GM19455 (cell line): ENCODE data around the gene PCOLCE2.

Experiments used
- ATAC-seq: cut with Tn5 transposase; IDR thresholded peaks from one replicate; pipeline ENCODE4 v1.9.1; 2021; ENCODE audit not compliant: unreplicated experiment

Gene PCOLCE2

GRCh38 chr3:142817897-142818296 is 71.0 kb downstream of the PCOLCE2 start:
- no peak for ATAC-seq

- ATAC-seq = no peak
Observed at GRCh38 chr3:142817356-142817755, 71.5 kb downstream of the PCOLCE2 start.

- ATAC-seq = no peak
Observed at GRCh38 chr3:142815803-142816202, 73.1 kb downstream of the PCOLCE2 start.

GRCh38 chr3:142809259-142809658 is 79.6 kb downstream of the PCOLCE2 start:
- ATAC-seq = no peak

DNA sequence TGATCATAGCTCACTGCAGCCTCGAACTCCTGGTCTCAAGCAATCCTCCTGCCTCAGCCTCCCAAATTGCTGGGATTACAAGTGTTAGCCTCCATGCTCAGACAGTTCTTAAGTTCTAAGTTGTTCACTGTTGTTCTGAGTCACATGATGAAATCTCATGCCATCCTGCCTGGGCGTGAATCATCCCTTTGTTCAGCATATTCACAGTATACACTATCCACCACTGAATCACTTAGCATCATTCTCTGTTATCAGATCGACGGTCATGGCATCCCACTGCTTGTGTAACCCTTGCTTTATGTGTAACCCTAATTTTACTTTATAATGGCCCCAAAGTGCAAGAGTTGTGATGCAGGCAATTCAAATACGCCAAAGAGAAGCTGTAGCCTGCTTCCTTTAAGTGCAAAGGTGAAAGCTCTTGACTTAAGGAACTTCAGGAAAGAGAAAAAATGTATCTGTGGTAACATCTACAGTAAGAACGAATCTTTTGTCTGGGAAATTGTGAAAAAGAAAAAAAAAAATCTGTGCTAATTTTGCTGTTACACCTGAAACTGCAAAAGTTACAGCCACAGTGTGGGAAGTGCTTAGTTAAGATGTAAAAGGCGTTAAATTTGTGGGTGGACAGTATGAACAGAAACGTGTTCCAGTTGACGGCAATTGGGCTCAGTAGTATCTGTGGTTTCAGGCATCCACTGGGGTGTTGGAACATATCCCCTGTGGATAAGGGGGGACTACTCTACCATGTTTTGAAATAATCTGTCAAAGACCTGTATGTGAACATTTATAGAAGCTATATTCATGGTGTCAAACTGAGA is 80.6 kb downstream of the PCOLCE2 start:
- no peak for ATAC-seq

DNA sequence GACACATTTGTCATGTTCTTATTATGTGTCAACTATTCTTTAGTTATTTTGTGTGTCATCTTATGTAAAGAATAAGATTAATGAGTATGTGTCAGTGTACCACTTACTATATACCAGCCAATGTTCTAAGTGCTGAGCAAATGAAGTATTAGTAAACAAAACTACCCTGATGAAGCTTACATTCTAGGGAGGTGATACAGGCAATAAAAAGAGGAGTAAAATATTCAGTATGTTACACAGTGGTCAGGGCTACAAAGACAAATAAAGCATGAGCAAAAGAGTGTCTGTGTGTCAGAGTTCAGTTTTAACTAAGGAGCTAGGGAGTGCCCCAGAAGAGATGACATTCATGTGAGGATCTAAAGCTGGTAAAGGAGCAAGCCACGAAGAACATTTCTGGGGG is 86.0 kb downstream of the PCOLCE2 start:
- ATAC-seq = no peak

GRCh38 chr3:142801746-142802145 is 87.1 kb downstream of the PCOLCE2 start:
- no peak for ATAC-seq

GRCh38 chr3:142796823-142797222 is 92.1 kb downstream of the PCOLCE2 start:
- ATAC-seq = no peak

GRCh38 chr3:142795332-142795731 is 93.6 kb downstream of the PCOLCE2 start:
- ATAC-seq = no peak

DNA sequence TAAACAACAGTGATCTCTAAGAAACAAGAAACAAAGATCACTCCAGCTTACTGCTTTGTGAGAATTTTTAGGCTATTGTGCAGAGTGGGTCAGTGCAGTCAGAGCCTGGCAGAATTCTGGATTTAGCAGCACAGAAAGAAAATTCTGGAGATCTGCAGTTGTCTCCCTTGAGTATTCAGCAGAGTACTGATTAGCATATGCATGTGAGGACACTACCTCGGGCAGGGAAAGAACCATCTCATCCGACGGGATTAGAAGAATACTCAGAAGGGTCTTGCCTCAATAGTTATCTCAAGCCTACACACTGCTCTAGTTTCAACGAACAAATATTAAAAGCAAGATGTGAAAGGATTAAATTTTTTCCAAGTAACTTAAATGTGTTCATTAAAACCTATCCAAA is 94.4 kb downstream of the PCOLCE2 start:
- ATAC-seq = no peak

DNA sequence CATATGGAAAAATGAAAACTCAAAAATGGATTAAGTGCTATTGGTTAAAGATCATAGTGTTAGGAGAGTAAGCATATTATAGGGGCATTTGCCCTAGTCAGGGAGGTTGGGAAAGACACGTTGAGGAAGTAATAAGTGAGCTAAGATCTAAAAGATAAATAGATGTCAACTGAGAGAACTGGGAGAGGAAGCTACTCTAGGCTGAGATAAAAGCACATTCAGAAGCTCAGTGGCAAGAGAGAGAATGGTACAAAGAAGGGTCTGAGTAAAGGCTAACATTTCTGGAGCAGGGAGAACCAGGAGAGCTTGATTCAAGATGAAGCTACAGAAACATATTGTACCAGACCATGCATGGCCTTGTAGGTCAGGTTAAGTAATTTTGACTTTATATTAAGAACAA is 101.2 kb downstream of the PCOLCE2 start:
- ATAC-seq = no peak

- ATAC-seq = no peak
Observed at GRCh38 chr3:142785996-142786395, 102.9 kb downstream of the PCOLCE2 start.

DNA sequence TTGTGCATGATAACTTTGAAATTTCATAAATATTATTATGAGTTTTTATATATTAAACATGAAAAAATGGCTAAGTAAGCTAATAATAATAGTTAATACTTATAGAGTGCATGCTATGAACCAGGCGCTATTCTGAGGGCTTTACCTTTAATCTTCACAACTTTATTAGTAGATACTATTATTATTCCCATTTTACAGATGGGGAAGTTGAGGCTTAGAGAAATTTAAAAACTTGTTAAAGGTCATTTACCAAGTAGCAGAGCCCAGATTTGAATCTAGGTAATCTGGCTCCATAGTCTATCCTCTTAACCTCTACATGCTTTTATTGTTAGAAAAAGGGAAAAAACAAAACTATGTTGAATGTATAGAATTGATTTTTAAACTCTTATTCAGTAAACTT is 104.7 kb downstream of the PCOLCE2 start:
- no peak for ATAC-seq

- ATAC-seq = no peak
Observed at GRCh38 chr3:142782616-142783015, 106.3 kb downstream of the PCOLCE2 start.

DNA sequence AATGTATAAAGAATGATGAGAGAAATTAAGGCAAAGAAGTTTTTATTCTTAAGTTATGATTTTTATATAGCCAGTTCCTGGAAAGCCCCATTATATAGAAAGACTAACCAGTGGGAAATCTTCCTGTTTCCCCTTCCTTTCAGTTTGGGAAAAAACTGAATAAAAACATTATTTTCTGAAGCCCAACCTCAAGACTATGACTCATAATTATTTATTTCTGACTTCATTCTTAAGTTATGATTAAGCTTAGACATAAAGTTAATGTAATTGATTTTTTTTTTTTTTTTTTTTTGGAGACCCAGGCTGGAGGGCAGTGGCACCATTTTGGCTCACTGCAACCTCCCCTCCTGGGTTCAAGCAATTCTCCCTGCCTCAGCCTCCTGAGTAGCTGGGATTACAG is 109.3 kb downstream of the PCOLCE2 start:
- ATAC-seq = no peak

- ATAC-seq = no peak
Observed at GRCh38 chr3:142778541-142778940, 110.3 kb downstream of the PCOLCE2 start.

DNA sequence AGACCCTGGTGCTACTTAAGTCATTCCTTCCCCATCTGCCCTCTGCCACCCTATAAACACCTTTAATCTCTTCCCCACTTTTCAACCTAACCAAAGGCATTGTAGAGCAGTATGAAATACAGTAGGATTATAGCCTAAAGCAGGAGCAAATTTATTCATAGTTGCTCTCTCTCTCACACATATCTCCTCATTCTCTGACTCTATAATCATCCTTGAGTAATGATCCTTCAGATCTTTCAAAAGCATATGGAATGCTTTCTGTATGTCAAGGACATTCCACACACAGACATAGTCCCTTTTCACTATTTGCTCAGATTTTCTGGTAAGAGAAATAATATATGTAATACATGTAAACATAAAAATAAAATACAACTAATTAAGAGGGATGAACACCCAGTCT is 111.0 kb downstream of the PCOLCE2 start:
- no peak for ATAC-seq

DNA sequence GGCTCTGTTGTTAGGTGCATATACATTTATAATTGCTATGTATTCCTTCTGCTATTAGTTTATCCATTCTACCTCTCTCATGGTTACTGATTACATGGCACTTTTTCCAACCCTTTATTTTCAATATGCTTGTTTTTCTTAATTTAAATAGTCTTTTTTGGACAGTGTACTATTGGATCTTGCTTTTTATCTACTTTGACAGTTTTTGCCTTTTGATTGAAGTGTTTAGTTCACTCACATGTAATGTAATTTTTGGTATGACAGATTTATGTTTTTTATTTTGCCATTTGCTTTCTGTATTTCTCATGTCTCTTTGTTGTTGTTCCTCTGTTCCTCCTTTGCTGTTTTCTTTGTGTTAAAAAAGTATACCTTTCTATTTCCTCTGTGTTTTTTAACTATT is 120.5 kb downstream of the PCOLCE2 start:
- ATAC-seq = no peak
